ENCODE results near the gene GDPD4. TPM values are rescaled to one million over a fixed set of nuclear protein-coding genes. Genes with fewer than 3 reads are reported as not detected.

GDPD4 gene
- total RNA-seq, 1 donor from 2014 or later = not detected

DNA sequence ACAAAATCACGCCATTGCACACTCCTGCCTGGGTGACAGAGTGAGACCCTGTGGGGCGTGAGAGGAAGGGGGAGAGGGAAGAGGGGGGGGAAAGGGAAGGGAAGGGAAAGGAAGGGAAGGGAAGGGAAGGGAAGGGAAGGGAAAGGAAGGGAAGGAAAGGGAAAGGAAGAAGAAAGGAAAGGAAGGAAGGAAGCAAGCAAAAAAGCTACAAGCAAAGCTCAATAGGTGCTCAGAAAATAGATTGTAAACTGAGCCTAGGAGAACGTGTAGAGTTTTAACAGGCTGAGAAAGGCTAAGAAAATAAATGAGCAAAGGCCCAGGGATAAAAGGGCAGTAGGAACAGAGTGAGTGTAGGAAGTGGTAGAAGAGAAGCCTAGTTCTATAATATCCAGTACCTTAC, 30.8 kb upstream of the GDPD4 start:
- TF ChIP-seq CTCF (IDR thresholded peaks at IDR 0.05; ENCODE audit: unreplicated experiment) = no peak
- Mint-ChIP-seq H3K36me3 (peaks cover 44% of the 10 kb centered on the region), H3K27ac (no peak overlapping the region), H3K4me3 (no peak overlapping the region), H3K4me1 (no peaks in the 10 kb centered on the region), H3K27me3 (ENCODE audit: low read depth) (no peaks in the 10 kb centered on the region), H3K9me3 (peaks cover 7% of the 10 kb centered on the region)
- no peak for DNase-seq (ENCODE audit: low spot score in 2 of 2, unreplicated experiment in 2 of 2)

- peaks cover 42% of the 10 kb centered on the region for H3K36me3 Mint-ChIP-seq
- H3K27me3 Mint-ChIP-seq (ENCODE audit: low read depth) = no peaks in the 10 kb centered on the region
- no peak overlapping the region for H3K27ac Mint-ChIP-seq
- H3K4me1 Mint-ChIP-seq = no peaks in the 10 kb centered on the region
- TF ChIP-seq CTCF (IDR thresholded peaks at IDR 0.05; ENCODE audit: unreplicated experiment) = no peak
- peaks cover 3% of the 10 kb centered on the region for H3K9me3 Mint-ChIP-seq
- no peak for DNase-seq (ENCODE audit: low spot score in 2 of 2, unreplicated experiment in 2 of 2)
- H3K4me3 Mint-ChIP-seq = no peak overlapping the region
These were observed 23.7 kb upstream of the GDPD4 start for GRCh38 chr11:77325159-77325558.

DNA sequence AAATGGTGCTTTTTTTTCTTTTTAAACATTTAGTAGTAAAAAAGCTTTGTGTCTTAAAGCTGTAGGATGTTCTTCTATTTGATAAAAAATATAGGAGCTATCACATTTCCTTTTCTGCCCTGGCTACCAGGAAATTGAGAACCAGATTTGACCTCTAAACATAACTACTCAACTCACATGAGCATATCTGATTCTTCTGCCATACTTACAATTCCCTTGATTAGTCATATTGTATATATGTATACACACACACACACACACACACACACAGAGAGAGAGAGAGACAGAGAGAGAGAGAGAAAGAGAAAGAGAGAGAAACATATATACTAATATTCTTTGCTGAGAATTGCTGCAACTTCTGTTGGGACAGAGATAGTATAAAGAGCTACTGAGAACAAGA, 23.0 kb upstream of the GDPD4 start:
- H3K27me3 Mint-ChIP-seq (ENCODE audit: low read depth) = no peaks in the 10 kb centered on the region
- no peak for TF ChIP-seq CTCF (IDR thresholded peaks at IDR 0.05; ENCODE audit: unreplicated experiment)
- H3K4me1 Mint-ChIP-seq = no peaks in the 10 kb centered on the region
- no peak overlapping the region for H3K4me3 Mint-ChIP-seq
- H3K36me3 Mint-ChIP-seq = peaks cover 45% of the 10 kb centered on the region
- DNase-seq (ENCODE audit: low spot score in 2 of 2, unreplicated experiment in 2 of 2) = no peak
- H3K9me3 Mint-ChIP-seq = peaks cover 6% of the 10 kb centered on the region
- no peak overlapping the region for H3K27ac Mint-ChIP-seq

GRCh38 chr11:77322926-77323590, 21.6 kb upstream of the GDPD4 start:
- no peak for DNase-seq (ENCODE audit: low spot score in 2 of 2, unreplicated experiment in 2 of 2)
- H3K9me3 Mint-ChIP-seq = peaks cover 7% of the 10 kb centered on the region
- peaks cover 36% of the 10 kb centered on the region for H3K36me3 Mint-ChIP-seq
- no peaks in the 10 kb centered on the region for H3K4me1 Mint-ChIP-seq
- H3K4me3 Mint-ChIP-seq = no peak overlapping the region
- no peak for TF ChIP-seq CTCF (IDR thresholded peaks at IDR 0.05; ENCODE audit: unreplicated experiment)
- no peaks in the 10 kb centered on the region for H3K27me3 Mint-ChIP-seq (ENCODE audit: low read depth)
- H3K27ac Mint-ChIP-seq = no peak overlapping the region

DNA sequence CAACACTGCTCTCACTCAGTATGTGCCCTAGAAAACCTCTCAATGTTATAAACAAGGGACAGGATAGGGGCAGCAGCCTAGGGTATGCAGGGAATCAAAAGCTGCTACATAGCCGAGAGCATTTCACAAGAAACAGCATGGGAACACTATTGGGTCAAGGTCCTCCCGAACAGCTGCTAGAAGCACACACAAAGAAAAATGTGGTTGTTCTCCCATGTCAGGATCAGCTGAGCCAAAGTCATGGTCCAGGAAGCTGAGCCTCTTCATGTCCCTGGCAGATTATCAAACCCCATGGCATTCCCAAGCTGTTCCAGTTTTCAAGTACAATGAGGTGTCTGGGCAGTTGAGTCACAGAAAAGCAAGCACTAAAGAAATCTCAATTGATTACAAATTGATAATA, 21.0 kb upstream of the GDPD4 start:
- Mint-ChIP-seq H3K9me3 (peaks cover 4% of the 10 kb centered on the region), H3K36me3 (peaks cover 33% of the 10 kb centered on the region), H3K27ac (no peak overlapping the region), H3K27me3 (ENCODE audit: low read depth) (no peaks in the 10 kb centered on the region), H3K4me3 (no peak overlapping the region), H3K4me1 (no peaks in the 10 kb centered on the region)
- DNase-seq (ENCODE audit: low spot score in 2 of 2, unreplicated experiment in 2 of 2) = no peak
- no peak for TF ChIP-seq CTCF (IDR thresholded peaks at IDR 0.05; ENCODE audit: unreplicated experiment)

- peaks cover 4% of the 10 kb centered on the region for H3K9me3 Mint-ChIP-seq
- TF ChIP-seq CTCF (IDR thresholded peaks at IDR 0.05; ENCODE audit: unreplicated experiment) = no peak
- no peak for DNase-seq (ENCODE audit: low spot score in 2 of 2, unreplicated experiment in 2 of 2)
- H3K36me3 Mint-ChIP-seq = peaks cover 23% of the 10 kb centered on the region
- no peak overlapping the region for H3K27ac Mint-ChIP-seq
- peaks cover 3% of the 10 kb centered on the region for H3K4me1 Mint-ChIP-seq
- H3K27me3 Mint-ChIP-seq (ENCODE audit: low read depth) = no peaks in the 10 kb centered on the region
- no peak overlapping the region for H3K4me3 Mint-ChIP-seq
These were observed 18.9 kb upstream of the GDPD4 start for GRCh38 chr11:77320351-77320750.
